COLO668 (cell line): ENCODE data around the gene ZNF217.
A peak's percentile ranks its signal among the peaks of the same experiment; 100 is the strongest.
"Not testable (repeated sequence)": the region's sequence is repeated elsewhere in the genome, so short reads cannot be mapped to it uniquely, and the experiment has no call there.

Source experiments
- DNase-seq: peaks from one replicate; lab custom pipeline; 2025; ENCODE audit not compliant: unreplicated experiment; lab: John Stamatoyannopoulos, UW

Gene ZNF217

GRCh38 chr20:53593466-53594007 is at the start of gene ZNF217:
ZNF217 (minus strand) TSS chr20:53593839; CDS start chr20:53582826, 11,013 bp downstream.
- peak; percentile 44 for DNase-seq

- DNase-seq: no peak
Measured at GRCh38 chr20:53643031-53643832, 49.6 kb upstream of the ZNF217 start.

- DNase-seq: no peak
Measured at GRCh38 chr20:53642196-53643030, 48.8 kb upstream of the ZNF217 start.

GRCh38 chr20:53639647-53640440 is 46.2 kb upstream of the ZNF217 start:
- DNase-seq: no peak

- no peak for DNase-seq
Measured at GRCh38 chr20:53639128-53639527, 45.5 kb upstream of the ZNF217 start.

- not testable (repeated sequence) for DNase-seq
Measured at GRCh38 chr20:53637310-53637709, 43.7 kb upstream of the ZNF217 start.

GRCh38 chr20:53636540-53637097 is 43.0 kb upstream of the ZNF217 start:
- no peak for DNase-seq

GRCh38 chr20:53635221-53635620 is 41.6 kb upstream of the ZNF217 start:
- DNase-seq: no peak

GRCh38 chr20:53631909-53632662 is 38.4 kb upstream of the ZNF217 start:
- no peak for DNase-seq

GRCh38 chr20:53629436-53629835 is 35.8 kb upstream of the ZNF217 start:
- no peak for DNase-seq

- DNase-seq: not testable (repeated sequence)
Measured at GRCh38 chr20:53628758-53629157, 35.1 kb upstream of the ZNF217 start.

- no peak for DNase-seq
Measured at GRCh38 chr20:53628076-53628475, 34.4 kb upstream of the ZNF217 start.

- not testable (repeated sequence) for DNase-seq
Measured at GRCh38 chr20:53627001-53627400, 33.4 kb upstream of the ZNF217 start.

- DNase-seq: no peak
Measured at GRCh38 chr20:53626584-53626983, 32.9 kb upstream of the ZNF217 start.

GRCh38 chr20:53625311-53626129 is 31.9 kb upstream of the ZNF217 start:
- no peak for DNase-seq

- not testable (repeated sequence) for DNase-seq
Measured at GRCh38 chr20:53624927-53625250, 31.2 kb upstream of the ZNF217 start.

- DNase-seq: no peak
Measured at GRCh38 chr20:53623454-53624211, 30.0 kb upstream of the ZNF217 start.

GRCh38 chr20:53623134-53623453 is 29.5 kb upstream of the ZNF217 start:
- no peak for DNase-seq
